SJSA1 (cell line): ENCODE results near the gene NTNG1. TPM values are rescaled to one million over a fixed set of nuclear protein-coding genes. Genes with fewer than 3 reads are reported as not detected.

ENCODE experiments used
- DNase-seq, 2 experiments: peaks; one replicate each; pipeline ENCODE4 v3.0.0-alpha.2; 2015 to 2020; ENCODE audit warnings: low spot score in 2 of 2, low read depth in 1 of 2
- H3K27ac ChIP-seq: fragments of 250-450 bp; sonication (Bioruptor Pico); 2 replicates; pipeline ENCODE4 v1.5.1; 2020; ENCODE audit warnings: mild to moderate bottlenecking, moderate library complexity
- H3K27me3 ChIP-seq: fragments of 250-450 bp; sonication (Bioruptor Pico); replicated peaks from 2 replicates; pipeline ENCODE4 v1.5.1; 2020; ENCODE audit warnings: mild to moderate bottlenecking, moderate library complexity
- H3K36me3 ChIP-seq: fragments of 250-450 bp; sonication (Bioruptor Pico); 2 replicates; pipeline ENCODE4 v1.5.1; 2020; ENCODE audit warnings: mild to moderate bottlenecking
- H3K4me1 ChIP-seq: fragments of 250-450 bp; sonication (Bioruptor Pico); replicated peaks from 2 replicates; pipeline ENCODE4 v1.6.1; 2021; ENCODE audit warnings: mild to moderate bottlenecking
- H3K4me3 ChIP-seq: fragments of 250-450 bp; sonication (Bioruptor Pico); 2 replicates; pipeline ENCODE4 v1.5.1; 2020; ENCODE audit warnings: mild to moderate bottlenecking
- H3K9me3 ChIP-seq: fragments of 250-450 bp; sonication (Bioruptor Pico); replicated peaks from 2 replicates; pipeline ENCODE4 v1.5.1; 2020; ENCODE audit warnings: mild to moderate bottlenecking
- total RNA-seq: library from RNA; depleted of rRNA; stranded (reverse); fragments of >200 nt; shearing (Covaris generic); gene quantifications from 2 replicates; pipeline ENCODE4 v1.2.3, GENCODE V29; 2014

NTNG1 gene
- total RNA-seq, 1 experiment from 2014 or later, result not detected

DNA sequence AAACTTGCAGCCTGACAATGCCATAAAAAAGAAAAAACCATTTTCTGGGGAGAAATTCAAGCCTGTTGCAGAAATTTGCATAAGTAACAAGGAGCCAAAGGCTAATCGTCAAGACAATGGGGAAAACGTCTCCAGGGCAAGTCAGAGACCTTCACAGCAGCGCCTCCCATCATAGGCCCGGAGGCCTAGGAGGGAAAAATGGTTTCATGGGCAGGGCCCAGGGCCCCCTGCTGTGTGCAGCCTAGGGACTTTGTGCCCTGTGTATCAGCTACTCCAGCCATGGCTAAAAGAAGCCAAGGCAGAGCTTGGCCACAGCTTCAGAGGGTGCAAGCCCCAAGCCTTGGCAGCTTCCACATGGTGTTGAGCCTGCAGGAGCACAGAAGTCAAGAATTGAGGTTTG, 369.5 kb downstream of the NTNG1 start:
- Histone ChIP-seq H3K27ac (no peak overlapping the region), H3K36me3 (no peaks in the 10 kb centered on the region), H3K9me3 (no peaks in the 10 kb centered on the region), H3K4me1 (no peaks in the 10 kb centered on the region), H3K27me3 (no peaks in the 10 kb centered on the region; the same call in 1 of the 2 replicates), H3K4me3 (no peak overlapping the region)
- no peak for DNase-seq

GRCh38 chr1:107512836-107513235, 372.0 kb downstream of the NTNG1 start:
- Histone ChIP-seq H3K27ac (no peak overlapping the region), H3K36me3 (no peaks in the 10 kb centered on the region)

GRCh38 chr1:107514841-107515240, 374.0 kb downstream of the NTNG1 start:
- Histone ChIP-seq H3K27me3 (no peaks in the 10 kb centered on the region), H3K36me3 (no peaks in the 10 kb centered on the region), H3K4me3 (no peak overlapping the region), H3K4me1 (no peaks in the 10 kb centered on the region), H3K9me3 (no peaks in the 10 kb centered on the region), H3K27ac (no peak overlapping the region)
- DNase-seq, result no peak

More at GRCh38 chr1:107512836-107513235, 372.0 kb downstream of the NTNG1 start:
- no peaks in the 10 kb centered on the region for H3K4me1 ChIP-seq
- no peak overlapping the region for H3K4me3 ChIP-seq
- no peak for DNase-seq
- H3K9me3 ChIP-seq, result no peaks in the 10 kb centered on the region
- no peaks in the 10 kb centered on the region for H3K27me3 ChIP-seq

DNA sequence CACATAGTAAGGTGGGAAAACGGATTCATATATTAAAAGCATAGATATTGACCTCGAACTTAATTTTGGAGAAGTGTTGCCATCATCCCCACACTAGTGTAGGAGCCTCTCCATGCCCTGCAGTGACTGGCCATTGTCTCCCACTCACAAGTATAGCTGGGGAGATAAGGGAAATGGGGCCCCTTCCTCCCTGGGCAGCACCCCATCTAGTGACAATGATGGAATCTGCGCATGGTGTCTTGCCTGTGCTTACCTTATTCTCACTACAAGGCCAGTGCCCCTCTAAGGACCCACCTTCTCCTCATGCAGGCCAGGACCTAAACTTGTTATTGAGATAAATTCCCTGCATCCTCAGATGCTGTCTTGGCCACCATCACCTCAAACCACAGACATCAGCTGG, 374.9 kb downstream of the NTNG1 start:
- no peaks in the 10 kb centered on the region for H3K4me1 ChIP-seq
- no peaks in the 10 kb centered on the region for H3K36me3 ChIP-seq
- no peaks in the 10 kb centered on the region for H3K9me3 ChIP-seq
- H3K27me3 ChIP-seq, result no peaks in the 10 kb centered on the region
- no peak overlapping the region for H3K4me3 ChIP-seq
- H3K27ac ChIP-seq, result no peak overlapping the region
- DNase-seq, result no peak

- Histone ChIP-seq H3K27me3 (no peaks in the 10 kb centered on the region), H3K4me1 (no peaks in the 10 kb centered on the region), H3K4me3 (no peak overlapping the region), H3K27ac (no peak overlapping the region), H3K9me3 (no peaks in the 10 kb centered on the region), H3K36me3 (no peaks in the 10 kb centered on the region)
- DNase-seq, result no peak
These were observed 382.2 kb downstream of the NTNG1 start for GRCh38 chr1:107523061-107523460.

GRCh38 chr1:107523736-107524135, 382.9 kb downstream of the NTNG1 start:
- H3K36me3 ChIP-seq, result no peaks in the 10 kb centered on the region
- no peaks in the 10 kb centered on the region for H3K4me1 ChIP-seq
- no peak for DNase-seq
- H3K9me3 ChIP-seq, result no peaks in the 10 kb centered on the region
- no peak overlapping the region for H3K4me3 ChIP-seq
- no peaks in the 10 kb centered on the region for H3K27me3 ChIP-seq
- no peak overlapping the region for H3K27ac ChIP-seq

DNA sequence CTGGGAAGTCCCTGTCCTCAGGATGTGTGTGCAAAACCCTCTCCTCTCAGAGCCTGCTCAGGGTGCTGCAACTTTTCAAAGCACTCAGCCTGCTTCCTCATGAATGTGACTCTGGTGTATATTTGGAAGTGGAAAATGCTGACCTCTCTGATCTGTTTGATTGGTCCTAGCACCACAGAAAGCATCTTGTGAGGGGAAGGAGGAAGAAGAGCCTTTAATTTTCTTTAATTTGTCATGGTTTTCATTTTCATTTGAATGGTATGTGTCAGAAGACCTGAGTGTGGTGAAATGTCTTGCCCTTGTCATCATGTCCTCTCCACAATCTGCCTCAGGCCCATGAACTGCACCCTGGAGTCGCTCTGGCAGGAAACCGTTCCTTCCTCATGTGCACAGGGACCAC, 383.5 kb downstream of the NTNG1 start:
- DNase-seq, result no peak
- H3K27me3 ChIP-seq, result no peaks in the 10 kb centered on the region
- no peaks in the 10 kb centered on the region for H3K9me3 ChIP-seq
- H3K4me1 ChIP-seq, result no peaks in the 10 kb centered on the region
- H3K27ac ChIP-seq, result no peak overlapping the region
- no peak overlapping the region for H3K4me3 ChIP-seq
- no peaks in the 10 kb centered on the region for H3K36me3 ChIP-seq

- Histone ChIP-seq H3K27ac (no peak overlapping the region), H3K4me1 (no peaks in the 10 kb centered on the region), H3K4me3 (no peak overlapping the region), H3K9me3 (no peaks in the 10 kb centered on the region), H3K27me3 (no peaks in the 10 kb centered on the region), H3K36me3 (no peaks in the 10 kb centered on the region)
- no peak for DNase-seq
These were observed 384.3 kb downstream of the NTNG1 start for GRCh38 chr1:107525145-107525544.

DNA sequence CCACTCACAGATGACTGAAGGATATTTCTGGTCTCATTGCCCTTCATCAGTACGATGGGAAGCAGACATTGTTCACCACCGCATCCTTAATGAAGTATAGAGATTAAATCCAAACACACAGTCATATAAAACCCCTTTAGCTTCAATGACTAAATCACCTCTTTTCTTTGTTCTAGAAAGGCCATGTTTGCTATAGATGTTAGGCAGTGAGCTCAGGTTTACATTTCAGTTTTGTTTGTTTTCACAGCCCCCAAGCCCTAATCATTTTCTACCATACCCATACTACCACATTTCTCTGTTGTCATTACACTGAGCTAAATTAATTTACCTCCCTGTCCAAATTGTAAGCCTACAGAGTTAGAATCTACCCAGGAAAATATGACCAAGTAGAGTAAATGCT, 385.1 kb downstream of the NTNG1 start:
- no peak overlapping the region for H3K4me3 ChIP-seq
- no peaks in the 10 kb centered on the region for H3K4me1 ChIP-seq
- no peaks in the 10 kb centered on the region for H3K9me3 ChIP-seq
- no peak overlapping the region for H3K27ac ChIP-seq
- no peak for DNase-seq
- no peaks in the 10 kb centered on the region for H3K36me3 ChIP-seq
- no peaks in the 10 kb centered on the region for H3K27me3 ChIP-seq

- H3K27ac ChIP-seq, result no peak overlapping the region
These were observed 385.8 kb downstream of the NTNG1 start for GRCh38 chr1:107526524-107527198.

DNA sequence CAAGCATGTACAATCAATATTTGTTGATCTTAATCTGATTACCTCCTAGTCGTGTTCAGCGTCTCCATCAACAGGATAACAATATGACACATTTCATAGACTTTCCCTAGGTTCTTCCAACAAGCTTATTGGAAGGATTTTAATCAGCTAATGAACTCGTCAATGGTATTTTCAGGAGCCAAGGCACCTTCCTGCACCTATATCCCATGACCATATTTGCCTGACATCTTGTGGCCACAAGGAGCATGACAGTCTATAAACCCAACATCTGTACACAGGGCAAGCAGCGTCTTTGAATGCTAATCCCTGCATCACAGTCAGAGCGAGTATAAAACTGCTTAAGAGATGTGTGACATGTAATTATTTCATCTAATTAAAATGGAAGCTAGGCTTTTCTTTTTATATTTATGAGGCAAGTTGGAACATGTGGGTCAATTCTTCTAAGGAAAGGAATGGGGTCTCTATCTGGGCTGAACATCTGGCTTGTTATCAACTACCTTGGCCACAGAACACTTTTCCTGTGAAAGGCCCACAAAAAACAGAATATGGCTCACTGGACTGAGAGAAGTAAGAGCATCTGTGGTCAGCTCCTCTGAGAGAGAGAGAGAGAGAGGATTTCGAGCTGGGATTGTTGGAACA, 388.8 kb downstream of the NTNG1 start:
- no peaks in the 10 kb centered on the region for H3K4me1 ChIP-seq
- DNase-seq, result peak in 1 of 2 experiments; percentile 10
- no peaks in the 10 kb centered on the region for H3K27me3 ChIP-seq
- H3K4me3 ChIP-seq, result no peak overlapping the region
- H3K27ac ChIP-seq, result no peak overlapping the region
- H3K36me3 ChIP-seq, result no peaks in the 10 kb centered on the region
- no peaks in the 10 kb centered on the region for H3K9me3 ChIP-seq

More at GRCh38 chr1:107526524-107527198, 385.8 kb downstream of the NTNG1 start:
- no peak for DNase-seq
- no peak overlapping the region for H3K4me3 ChIP-seq
- no peaks in the 10 kb centered on the region for H3K4me1 ChIP-seq
- no peaks in the 10 kb centered on the region for H3K36me3 ChIP-seq
- no peaks in the 10 kb centered on the region for H3K27me3 ChIP-seq
- H3K9me3 ChIP-seq, result no peaks in the 10 kb centered on the region

GRCh38 chr1:107530543-107530942, 389.7 kb downstream of the NTNG1 start:
- no peaks in the 10 kb centered on the region for H3K36me3 ChIP-seq
- no peak for DNase-seq
- no peaks in the 10 kb centered on the region for H3K27me3 ChIP-seq
- H3K9me3 ChIP-seq, result no peaks in the 10 kb centered on the region
- no peak overlapping the region for H3K4me3 ChIP-seq
- H3K27ac ChIP-seq, result no peak overlapping the region
- no peaks in the 10 kb centered on the region for H3K4me1 ChIP-seq

- Histone ChIP-seq H3K27ac (no peak overlapping the region), H3K9me3 (no peaks in the 10 kb centered on the region), H3K4me1 (no peaks in the 10 kb centered on the region), H3K27me3 (no peaks in the 10 kb centered on the region), H3K36me3 (no peaks in the 10 kb centered on the region), H3K4me3 (no peak overlapping the region)
- no peak for DNase-seq
These were observed 390.4 kb downstream of the NTNG1 start for GRCh38 chr1:107531065-107531908.

DNA sequence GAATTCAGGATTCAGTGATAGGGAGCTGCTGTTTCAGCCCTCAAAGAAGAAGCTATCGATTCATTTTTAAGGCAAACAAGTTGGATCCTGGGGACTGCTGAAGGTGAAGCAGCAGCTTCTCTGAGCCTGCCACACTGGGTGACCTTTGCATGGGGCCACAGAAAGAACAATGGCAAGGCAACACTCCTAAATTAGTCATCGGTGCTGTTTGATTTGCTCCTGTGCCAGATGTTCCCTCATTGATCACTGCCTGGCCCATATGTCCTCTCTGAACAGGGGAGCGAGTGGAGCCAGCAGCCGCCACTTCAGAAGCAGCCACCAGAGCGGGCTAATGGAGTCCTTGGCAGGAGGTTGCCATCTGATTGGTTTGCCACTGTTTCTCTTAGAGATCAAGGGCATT, 391.5 kb downstream of the NTNG1 start:
- H3K9me3 ChIP-seq, result no peaks in the 10 kb centered on the region
- no peak overlapping the region for H3K4me3 ChIP-seq
- DNase-seq, result no peak
- H3K4me1 ChIP-seq, result no peaks in the 10 kb centered on the region
- H3K27me3 ChIP-seq, result no peaks in the 10 kb centered on the region
- no peak overlapping the region for H3K27ac ChIP-seq
- no peaks in the 10 kb centered on the region for H3K36me3 ChIP-seq
